HepG2 (cell line): ENCODE measurements around the gene SLC16A13. TPM values are rescaled to one million over a fixed set of nuclear protein-coding genes. Genes with fewer than 3 reads are reported as not detected.

Experiments used
- ATF6 ChIP-seq: sonication (generic); formaldehyde crosslinking; conservative IDR thresholded peaks from 2 replicates; pipeline ENCODE4 v1.4.0; 2020; ENCODE audit warnings: missing genetic modification reagents
- BORCS8-MEF2B ChIP-seq: sonication (generic); formaldehyde crosslinking; IDR thresholded peaks from 2 replicates; pipeline ENCODE4 v1.8.0; 2022; ENCODE audit warnings: mild to moderate bottlenecking, missing genetic modification reagents
- DPF2 ChIP-seq: sonication (generic); formaldehyde crosslinking; IDR thresholded peaks from 2 replicates; pipeline ENCODE4 v1.4.0; 2020; ENCODE audit warnings: mild to moderate bottlenecking, low read depth, missing genetic modification reagents, borderline replicate concordance
- FOXO1 ChIP-seq: sonication (generic); formaldehyde crosslinking; IDR thresholded peaks from 2 replicates; pipeline ENCODE4 v1.4.0; 2020; ENCODE audit warnings: missing genetic modification reagents
- KDM5B ChIP-seq: sonication (generic); formaldehyde crosslinking; IDR thresholded peaks from 2 replicates; pipeline ENCODE4 v1.4.0; 2020; ENCODE audit warnings: missing genetic modification reagents, mild to moderate bottlenecking, borderline replicate concordance
- MBNL3 ChIP-seq: fragments of 250-450 bp; sonication (Bioruptor Pico); conservative IDR thresholded peaks from 2 replicates; pipeline ENCODE4 v1.8.0; 2022; ENCODE audit warnings: mild to moderate bottlenecking, inconsistent platforms
- NFIC ChIP-seq: IDR thresholded peaks from 2 replicates; pipeline ENCODE4 v1.6.1; 2012; ENCODE audit warnings: mild to moderate bottlenecking, low read length, inconsistent platforms
- RNF2 ChIP-seq: fragments of 450-650 bp; conservative IDR thresholded peaks from 2 replicates; pipeline ENCODE4 v1.6.1; 2016; ENCODE audit warnings: low read depth
- SETDB1 ChIP-seq: sonication (generic); formaldehyde crosslinking; IDR thresholded peaks from 2 replicates; pipeline ENCODE4 v1.5.1; 2020; ENCODE audit warnings: missing genetic modification reagents, mild to moderate bottlenecking, borderline replicate concordance
- SP2 ChIP-seq: sonication (generic); formaldehyde crosslinking; IDR thresholded peaks from 2 replicates; pipeline ENCODE4 v1.5.1; 2020; ENCODE audit warnings: mild to moderate bottlenecking, missing genetic modification reagents
- TOPORS ChIP-seq: sonication (generic); formaldehyde crosslinking; IDR thresholded peaks from 2 replicates; pipeline ENCODE4 v1.8.0; 2023; ENCODE audit warnings: mild to moderate bottlenecking, missing genetic modification reagents
- YEATS2 ChIP-seq: sonication (generic); formaldehyde crosslinking; IDR thresholded peaks from 2 replicates; pipeline ENCODE4 v1.4.0; 2020; ENCODE audit warnings: missing genetic modification reagents, borderline replicate concordance
- ZNF563 ChIP-seq: sonication (generic); formaldehyde crosslinking; IDR thresholded peaks from 2 replicates; pipeline ENCODE4 v1.8.0; 2022; ENCODE audit warnings: mild to moderate bottlenecking, moderate library complexity, missing genetic modification reagents
- ZNF678 ChIP-seq: sonication (generic); formaldehyde crosslinking; IDR thresholded peaks from 2 replicates; pipeline ENCODE4 v1.4.0; 2020; ENCODE audit warnings: mild to moderate bottlenecking, missing genetic modification reagents
- polyA plus RNA-seq, 8 experiments: library from polyadenylated mRNA; depleted of rRNA in 3 of 8; stranded (reverse) in 7 of 8; unstranded in 1 of 8; fragments of >200 nt; fragmentation: Illumina TruSeq in 4 of 8; extraction: Trizol in 4 of 8; gene quantifications; 2 replicates each; pipeline versions ENCODE4 v1.2.1 to v1.2.3, GENCODE V29; 2011 to 2016; ENCODE audit warnings: low read depth in 4 of 8, missing spikeins in 1 of 8, mixed read lengths in 1 of 8; ENCODE audit not compliant: insufficient read depth in 1 of 8
- total RNA-seq, 5 experiments: library from RNA; depleted of rRNA; stranded (reverse); fragments of >200 nt; fragmentation: Illumina TruSeq; extraction: Trizol; gene quantifications; 2 replicates each; pipeline ENCODE4 v1.2.3, GENCODE V29; 2016; ENCODE audit warnings: low read depth in 1 of 5
- TF ChIP-seq, protein P1 (sequence below): fragments of 450-650 bp; IDR thresholded peaks from 2 replicates; pipeline ENCODE4 v1.6.1; 2017
- TF ChIP-seq, protein P2 (sequence below): sonication (generic); formaldehyde crosslinking; conservative IDR thresholded peaks from 2 replicates; pipeline ENCODE4 v1.4.0; 2020; ENCODE audit warnings: missing genetic modification reagents

SLC16A13 gene
- total and polyA plus RNA-seq, 2 of the 13 experiments (the other 11 are each of a cell fraction or from before 2014, with no cell fraction given): 2.2 to 3.0 TPM

GRCh38 chr17:7035591-7036368 is at the start of gene SLC16A13 (continued):
- TF ChIP-seq ZNF678 (CRISPR knock-in tag): no peak
- TF ChIP-seq ZNF563: no peak
- TF ChIP-seq BORCS8-MEF2B (CRISPR knock-in tag): peak; percentile 59
- TF ChIP-seq YEATS2: peak; percentile 69; the same call in 1 of the 2 replicates
- TF ChIP-seq KDM5B (CRISPR knock-in tag): peak; percentile 66; the same call in 1 of the 2 replicates
- TF ChIP-seq, protein P1, sequence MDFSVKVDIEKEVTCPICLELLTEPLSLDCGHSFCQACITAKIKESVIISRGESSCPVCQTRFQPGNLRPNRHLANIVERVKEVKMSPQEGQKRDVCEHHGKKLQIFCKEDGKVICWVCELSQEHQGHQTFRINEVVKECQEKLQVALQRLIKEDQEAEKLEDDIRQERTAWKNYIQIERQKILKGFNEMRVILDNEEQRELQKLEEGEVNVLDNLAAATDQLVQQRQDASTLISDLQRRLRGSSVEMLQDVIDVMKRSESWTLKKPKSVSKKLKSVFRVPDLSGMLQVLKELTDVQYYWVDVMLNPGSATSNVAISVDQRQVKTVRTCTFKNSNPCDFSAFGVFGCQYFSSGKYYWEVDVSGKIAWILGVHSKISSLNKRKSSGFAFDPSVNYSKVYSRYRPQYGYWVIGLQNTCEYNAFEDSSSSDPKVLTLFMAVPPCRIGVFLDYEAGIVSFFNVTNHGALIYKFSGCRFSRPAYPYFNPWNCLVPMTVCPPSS: no peak
- TF ChIP-seq MBNL3 (CRISPR knock-in tag): no peak
- TF ChIP-seq ATF6: no peak
- no peak for TF ChIP-seq NFIC
- TF ChIP-seq, protein P2, sequence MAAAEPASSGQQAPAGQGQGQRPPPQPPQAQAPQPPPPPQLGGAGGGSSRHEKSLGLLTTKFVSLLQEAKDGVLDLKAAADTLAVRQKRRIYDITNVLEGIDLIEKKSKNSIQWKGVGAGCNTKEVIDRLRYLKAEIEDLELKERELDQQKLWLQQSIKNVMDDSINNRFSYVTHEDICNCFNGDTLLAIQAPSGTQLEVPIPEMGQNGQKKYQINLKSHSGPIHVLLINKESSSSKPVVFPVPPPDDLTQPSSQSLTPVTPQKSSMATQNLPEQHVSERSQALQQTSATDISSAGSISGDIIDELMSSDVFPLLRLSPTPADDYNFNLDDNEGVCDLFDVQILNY (CRISPR knock-in tag): 0 out of 2 replicates have a peak, but pooled peaks have one; percentile 28
- 0 out of 2 replicates have a peak, but pooled peaks have one; percentile 32 for TF ChIP-seq FOXO1 (CRISPR knock-in tag)
- TF ChIP-seq TOPORS: peak; percentile 49; the same call in 1 of the 2 replicates
- no peak for TF ChIP-seq RNF2
- TF ChIP-seq SETDB1 (CRISPR knock-in tag): no peak
- TF ChIP-seq SP2 (CRISPR knock-in tag): no peak
- TF ChIP-seq DPF2 (CRISPR knock-in tag): no peak
